K562 (cell line): ENCODE results near the gene PLEKHG5.

Experiments used
- CTCF ChIP-seq, 3 experiments: IDR thresholded peaks in 2 of 3; conservative IDR thresholded peaks in 1 of 3; 2 replicates each; pipeline ENCODE4 v1.5.1; 2011 to 2012; ENCODE audit warnings: low read length in 3 of 3, mild to moderate bottlenecking in 3 of 3, control low read depth in 2 of 3, improper control_type of control experiment in 1 of 3, inconsistent platforms in 1 of 3, low read depth in 1 of 3, mixed read lengths in 1 of 3, moderate library complexity in 1 of 3; ENCODE audit not compliant: insufficient read depth in 2 of 3
- EP300 ChIP-seq: IDR thresholded peaks from 2 replicates; pipeline ENCODE4 v1.6.1; 2012; ENCODE audit warnings: low read length, improper control_type of control experiment
- MAFK ChIP-seq: IDR thresholded peaks from 2 replicates; pipeline ENCODE4 v1.6.1; 2011; ENCODE audit warnings: low read length, improper control_type of control experiment
- MAX ChIP-seq: sonication (generic); formaldehyde crosslinking; IDR thresholded peaks from 2 replicates; pipeline ENCODE4 v1.9.0; 2022; ENCODE audit warnings: mild to moderate bottlenecking, missing genetic modification reagents
- MTA3 ChIP-seq: fragments of 450-650 bp; formaldehyde crosslinking; IDR thresholded peaks from 2 replicates; pipeline ENCODE4 v1.6.1; 2017; ENCODE audit warnings: mild to moderate bottlenecking, borderline replicate concordance
- POLR2AphosphoS5 ChIP-seq: IDR thresholded peaks from 2 replicates; pipeline ENCODE4 v1.6.1; 2011; ENCODE audit warnings: mild to moderate bottlenecking, low read depth, low read length, moderate library complexity; ENCODE audit not compliant: control insufficient read depth, insufficient read depth
- REST ChIP-seq, 2 experiments: fragments of 450-650 bp; formaldehyde crosslinking in 1 of 2; IDR thresholded peaks; 2 replicates each; pipeline versions ENCODE4 v1.4.0 to v1.6.1; 2014 to 2020; ENCODE audit warnings: mild to moderate bottlenecking in 2 of 2, borderline replicate concordance in 1 of 2, low read depth in 1 of 2
- ZBTB17 ChIP-seq: fragments of 450-650 bp; formaldehyde crosslinking; IDR thresholded peaks from 2 replicates; pipeline ENCODE4 v1.4.0; 2020; ENCODE audit warnings: mild to moderate bottlenecking
- ZNF280A ChIP-seq: fragments of 450-650 bp; IDR thresholded peaks from 2 replicates; pipeline ENCODE4 v1.6.1; 2018; ENCODE audit warnings: mild to moderate bottlenecking, low read depth; ENCODE audit not compliant: partially characterized antibody
- ZNF57 ChIP-seq: fragments of 450-650 bp; formaldehyde crosslinking; IDR thresholded peaks from 2 replicates; pipeline ENCODE4 v1.4.0; 2020; ENCODE audit warnings: mild to moderate bottlenecking, moderate library complexity
- ZNF707 ChIP-seq: fragments of 250-450 bp; sonication (Bioruptor Pico); conservative IDR thresholded peaks from 2 replicates; pipeline ENCODE4 v1.8.0; 2022; ENCODE audit warnings: inconsistent platforms, mild to moderate bottlenecking, moderate library complexity

GRCh38 chr1:6448749-6449631, 42.5 kb downstream of the PLEKHG5 start:
- no peak for TF ChIP-seq MAFK
- no peak for TF ChIP-seq ZNF707
- no peak for TF ChIP-seq EP300
- no peak for TF ChIP-seq ZNF280A
- no peak for TF ChIP-seq ZBTB17
- no peak for TF ChIP-seq REST (IDR thresholded peaks at IDR 0.05; ENCODE audit: borderline replicate concordance)
- TF ChIP-seq REST (CRISPR knock-in tag; IDR thresholded peaks at IDR 0.05; ENCODE audit: low read depth): no peak
- no peak for TF ChIP-seq POLR2AphosphoS5
- no peak for TF ChIP-seq MAX (CRISPR knock-in tag)
- TF ChIP-seq CTCF (IDR thresholded peaks at IDR 0.05 in 2 of 3, conservative IDR thresholded peaks at IDR 0.05 in 1 of 3; ENCODE audit: insufficient read depth in 2 of 3, low read depth in 1 of 3, low read length in 3 of 3): peak in 1 of 3 experiments; percentile 44; a peak in 3 of 6 replicates
- TF ChIP-seq MTA3: no peak
- TF ChIP-seq ZNF57 (CRISPR knock-in tag): no peak
